ENCODE results near the gene TRAF2. TPM values are rescaled to one million over a fixed set of nuclear protein-coding genes. Genes with fewer than 3 reads are reported as not detected.

The TRAF2 gene
- total and polyA plus RNA-seq, 2 of the 4 experiments (the other 2 are of a cell fraction), result 6.6 to 12.0 TPM

- no peak for TF ChIP-seq RAD21 (IDR thresholded peaks at IDR 0.05; ENCODE audit: low read length)
Measured at GRCh38 chr9:136860933-136861873, 25.1 kb upstream of the TRAF2 start (continued).

GRCh38 chr9:136861874-136862457 lies 24.4 kb upstream of the TRAF2 start:
- peaks cover 16 to 47% of the 10 kb centered on the region in 2 experiments for H3K79me1 ChIP-seq (ENCODE audit: low read depth in 1 of 2, low read length in 2 of 2)
- no peak overlapping the region for H3K56ac ChIP-seq (ENCODE audit: extremely low read depth, insufficient read depth, low read length)
- intact Hi-C loops (cut with micrococcal nuclease) (no loop called here), dilution Hi-C loops (cut with HindIII; ENCODE audit: low sequenced_read_pairs, unreplicated experiment) (no loop called here), in situ Hi-C loops (cut with MboI; ENCODE audit: low sequenced_read_pairs) (no loop called here)
- DNase-seq (no peak), ATAC-seq (ENCODE audit: low read depth) (no peak)
- no peak overlapping the region for H4K91ac ChIP-seq (ENCODE audit: insufficient read depth, low read depth, low read length)
- no peak overlapping the region for H3K9ac ChIP-seq (ENCODE audit: low read depth, low read length)
- ChIA-PET POLR2A (ENCODE audit: unreplicated experiment) (no interaction called here), CTCF (no interaction called here)
- BruUV-seq (replicated peaks), result no TSS peak
- H2BK15ac ChIP-seq (ENCODE audit: low read depth, low read length), result no peak overlapping the region
- no peaks in the 10 kb centered on the region for H3K9me3 ChIP-seq (ENCODE audit: control insufficient read depth, insufficient read depth, low read length)
- H3K27me3 ChIP-seq (ENCODE audit: control insufficient read depth, insufficient read depth, low read length), result no peaks in the 10 kb centered on the region
- H3K14ac ChIP-seq (replicated peaks; ENCODE audit: low read depth, low read length), result no peak overlapping the region
- H2AK9ac ChIP-seq (replicated peaks; ENCODE audit: low read depth, low read length, poor library complexity), result no peak overlapping the region
- H3K9me1 ChIP-seq (ENCODE audit: insufficient read depth, low read length), result peaks cover 5% of the 10 kb centered on the region
- no peak overlapping the region for H3K23ac ChIP-seq (ENCODE audit: low read depth, low read length)
- H4K5ac ChIP-seq (ENCODE audit: low read depth, low read length), result no peak overlapping the region
- peaks cover 12% of the 10 kb centered on the region for H3K4me1 ChIP-seq (ENCODE audit: control insufficient read depth, insufficient read depth, low read length)
- no peak overlapping the region for H2AFZ ChIP-seq (replicated peaks; ENCODE audit: low read length, poor library complexity)
- no peak overlapping the region for H3K4ac ChIP-seq (ENCODE audit: low read depth, low read length)
- H3K4me3 ChIP-seq (ENCODE audit: insufficient read depth, low read depth, low read length), result no peak overlapping the region
- no peak overlapping the region for H3K4me2 ChIP-seq (ENCODE audit: low read depth, low read length)
- H2BK5ac ChIP-seq (ENCODE audit: low read depth, low read length, poor library complexity, severe bottlenecking), result no peak overlapping the region
- H2BK120ac ChIP-seq (ENCODE audit: low read depth, low read length), result no peak overlapping the region
- H3K27ac ChIP-seq (ENCODE audit: insufficient read depth, low read length), result no peak overlapping the region
- H3K18ac ChIP-seq (ENCODE audit: low read depth, low read length), result no peak overlapping the region
- 96% methylated on average over 12 of the region's 26 CpGs; no CpG with 5 or more reads in 1 of the 2 experiments for WGBS, 2 experiments (ENCODE audit: extremely low coverage in 2 of 2, insufficient read length in 1 of 2)
- H4K20me1 ChIP-seq (ENCODE audit: insufficient read depth, low read length), result peaks cover 17% of the 10 kb centered on the region
- H2BK20ac ChIP-seq (ENCODE audit: low read depth, low read length), result no peak overlapping the region
- H2AK5ac ChIP-seq (ENCODE audit: low read depth, low read length), result no peak overlapping the region
- H4K8ac ChIP-seq (ENCODE audit: low read depth in 2 of 2, low read length in 2 of 2), result no peak overlapping the region
- H3K36me3 ChIP-seq (ENCODE audit: control insufficient read depth, insufficient read depth, low read length), result peaks cover 35% of the 10 kb centered on the region
- TF ChIP-seq USF2 (IDR thresholded peaks at IDR 0.05; ENCODE audit: low read depth, low read length) (no peak), SMC3 (IDR thresholded peaks at IDR 0.05; ENCODE audit: low read depth, low read length) (no peak), RCOR1 (IDR thresholded peaks at IDR 0.05; ENCODE audit: insufficient replicate concordance, low read length) (no peak), MAFK (IDR thresholded peaks at IDR 0.05; ENCODE audit: low read depth, low read length) (no peak), FOS (IDR thresholded peaks at IDR 0.05; ENCODE audit: low read depth, low read length) (no peak), ELK1 (IDR thresholded peaks at IDR 0.05; ENCODE audit: borderline replicate concordance, low read depth, low read length) (no peak), CHD1 (IDR thresholded peaks at IDR 0.05; ENCODE audit: low read depth, low read length) (no peak), POLR2A (IDR thresholded peaks at IDR 0.05; ENCODE audit: low read depth, low read length) (no peak), NFE2L2 (IDR thresholded peaks at IDR 0.05; ENCODE audit: low read depth, low read length) (no peak), RAD21 (IDR thresholded peaks at IDR 0.05; ENCODE audit: low read length) (no peak), BHLHE40 (IDR thresholded peaks at IDR 0.05; ENCODE audit: low read depth, low read length) (no peak), MAZ (IDR thresholded peaks at IDR 0.05; ENCODE audit: borderline replicate concordance, low read depth, low read length) (no peak), RFX5 (IDR thresholded peaks at IDR 0.05; ENCODE audit: low read depth, low read length) (no peak), MXI1 (IDR thresholded peaks at IDR 0.05; ENCODE audit: borderline replicate concordance, low read depth, low read length) (no peak)
